Mesodermal cell (in vitro differentiated cells): ENCODE data around the gene SEMA5A.
A peak's percentile ranks its signal among the peaks of the same experiment; 100 is the strongest.

Experiments
- H3K27ac ChIP-seq: 2 replicates; pipeline ENCODE4 v1.7.0; 2013; ENCODE audit warnings: mild to moderate bottlenecking, low read depth, low read length, moderate library complexity; ENCODE audit not compliant: severe bottlenecking
- H3K36me3 ChIP-seq: 2 replicates; pipeline ENCODE4 v1.7.1; 2013; ENCODE audit warnings: mild to moderate bottlenecking, low read length, moderate library complexity; ENCODE audit not compliant: control insufficient read depth, insufficient read depth
- H3K4me1 ChIP-seq: one replicate; pipeline ENCODE4 v1.7.1; 2013; ENCODE audit warnings: mild to moderate bottlenecking, low read length; ENCODE audit not compliant: insufficient read depth, control insufficient read depth, poor library complexity, severe bottlenecking
- H3K4me3 ChIP-seq: 2 replicates; pipeline ENCODE4 v1.7.0; 2013; ENCODE audit warnings: low read length, control low read depth, mild to moderate bottlenecking; ENCODE audit not compliant: insufficient read depth, poor library complexity, severe bottlenecking; ENCODE audit errors: extremely low read depth
- H3K9me3 ChIP-seq: 2 replicates; pipeline ENCODE4 v1.7.1; 2013; ENCODE audit warnings: mild to moderate bottlenecking, low read length, moderate library complexity; ENCODE audit not compliant: control insufficient read depth
- WGBS, 2 experiments: methylation state at CpG; one replicate each; pipeline ENCODE4 v1.1.5; 2013; ENCODE audit warnings: missing lambda C conversion rate in 2 of 2; ENCODE audit not compliant: insufficient coverage in 2 of 2; 5-methylcytosine and 5-hydroxymethylcytosine counted together

The SEMA5A gene

DNA sequence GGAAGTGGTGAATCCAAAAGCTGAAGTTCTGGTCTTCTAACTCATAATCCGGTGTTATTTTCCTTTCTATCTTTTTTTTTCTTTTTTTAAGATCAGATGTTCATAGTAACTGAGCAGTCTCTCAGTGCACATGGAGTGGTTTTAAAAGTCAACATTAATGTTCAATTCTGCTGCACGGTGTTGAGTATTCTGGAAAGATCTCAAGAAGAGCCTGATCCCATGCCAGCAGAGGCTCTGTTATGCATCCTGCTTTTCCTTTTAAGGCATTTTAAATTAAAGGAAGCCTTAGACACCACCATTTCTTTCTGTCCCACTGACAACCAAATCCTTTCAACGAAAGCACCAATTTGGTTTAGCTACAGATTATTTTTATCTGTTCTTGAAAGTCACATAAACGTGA is 33.4 kb downstream of the SEMA5A start:
- Histone ChIP-seq H3K27ac (no peak overlapping the region), H3K9me3 (no peaks in the 10 kb centered on the region), H3K4me3 (no peak overlapping the region), H3K36me3 (peaks cover 5% of the 10 kb centered on the region), H3K4me1 (peaks cover 4% of the 10 kb centered on the region)
- WGBS, 2 experiments: 83 to 97% methylated on average over 2 to 3 of the region's 4 CpGs

DNA sequence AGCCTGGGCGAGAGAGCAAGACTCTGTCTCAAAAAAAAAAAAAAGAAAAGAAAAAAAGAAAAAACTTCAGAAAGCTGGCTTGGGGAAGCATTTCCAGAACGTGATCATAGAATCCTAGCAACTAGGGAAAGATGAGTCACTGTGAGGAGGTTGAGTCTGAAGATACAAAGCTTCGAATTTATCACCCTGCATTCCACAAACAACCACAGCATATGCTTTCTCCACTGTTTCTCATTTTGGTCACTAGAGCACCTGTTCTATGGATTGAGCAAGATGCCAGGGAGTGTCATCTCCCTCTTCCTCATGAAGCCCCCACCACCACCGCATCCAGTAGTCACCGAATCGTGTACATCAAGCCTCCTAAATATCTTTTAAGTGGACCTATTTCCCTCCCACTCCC is 37.9 kb downstream of the SEMA5A start:
- H3K27ac ChIP-seq: peak overlapping the region; percentile 63
- H3K4me1 ChIP-seq: peaks cover 10% of the 10 kb centered on the region
- no peaks in the 10 kb centered on the region for H3K9me3 ChIP-seq
- 92 to 100% methylated on average over 3 to 5 of the region's 6 CpGs for WGBS, 2 experiments
- H3K36me3 ChIP-seq: peaks cover 18% of the 10 kb centered on the region
- no peak overlapping the region for H3K4me3 ChIP-seq

DNA sequence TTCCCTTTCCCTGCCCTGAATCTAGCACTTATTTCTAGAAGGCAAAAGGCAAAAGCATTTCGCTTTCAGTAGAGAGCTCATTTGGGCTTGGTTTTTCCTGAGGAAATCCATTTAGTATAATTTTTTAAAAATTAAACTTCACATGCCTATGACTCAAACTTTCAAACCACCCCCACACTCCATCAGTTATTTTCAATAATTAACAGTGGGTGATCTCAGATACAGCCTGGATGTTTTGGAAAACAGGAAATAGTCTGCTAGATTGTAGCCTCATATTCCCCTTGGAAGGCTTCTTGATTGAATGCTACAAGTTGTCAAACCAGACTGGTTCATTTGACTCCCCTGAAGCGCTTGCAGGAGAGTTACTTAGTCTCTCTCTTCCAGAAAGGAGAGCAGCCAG is 40.6 kb downstream of the SEMA5A start:
- Histone ChIP-seq H3K9me3 (no peaks in the 10 kb centered on the region), H3K4me3 (no peak overlapping the region), H3K4me1 (peaks cover 24% of the 10 kb centered on the region), H3K36me3 (peaks cover 18% of the 10 kb centered on the region), H3K27ac (peak overlapping the region; percentile 38)
- 80 to 100% methylated on average over 1 of the region's 2 CpGs for WGBS, 2 experiments

DNA sequence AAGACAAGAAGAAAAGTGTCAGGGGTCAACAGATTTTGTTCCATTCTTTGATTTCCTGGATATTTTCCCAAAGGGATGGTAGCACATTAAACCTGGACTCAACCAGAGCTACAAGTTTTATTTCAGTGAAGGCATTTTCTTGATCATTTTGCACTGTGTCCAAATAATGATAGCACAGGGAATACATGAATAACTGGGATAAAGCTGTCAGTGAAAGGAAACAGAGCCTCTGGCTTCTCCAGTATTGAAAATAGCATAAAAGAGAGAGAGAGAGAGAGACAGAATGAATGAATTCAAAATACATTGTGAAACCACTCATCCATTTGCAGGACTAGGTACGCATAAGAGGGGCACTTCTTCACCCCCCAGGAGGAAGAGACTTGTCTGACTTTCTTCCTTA is 43.0 kb downstream of the SEMA5A start:
- no CpG with 5 or more reads among the region's 1 CpG for WGBS, 2 experiments
- no peaks in the 10 kb centered on the region for H3K9me3 ChIP-seq
- H3K4me3 ChIP-seq: no peak overlapping the region
- peaks cover 27% of the 10 kb centered on the region for H3K36me3 ChIP-seq
- peak overlapping the region; percentile 30 for H3K27ac ChIP-seq
- H3K4me1 ChIP-seq: peaks cover 20% of the 10 kb centered on the region

DNA sequence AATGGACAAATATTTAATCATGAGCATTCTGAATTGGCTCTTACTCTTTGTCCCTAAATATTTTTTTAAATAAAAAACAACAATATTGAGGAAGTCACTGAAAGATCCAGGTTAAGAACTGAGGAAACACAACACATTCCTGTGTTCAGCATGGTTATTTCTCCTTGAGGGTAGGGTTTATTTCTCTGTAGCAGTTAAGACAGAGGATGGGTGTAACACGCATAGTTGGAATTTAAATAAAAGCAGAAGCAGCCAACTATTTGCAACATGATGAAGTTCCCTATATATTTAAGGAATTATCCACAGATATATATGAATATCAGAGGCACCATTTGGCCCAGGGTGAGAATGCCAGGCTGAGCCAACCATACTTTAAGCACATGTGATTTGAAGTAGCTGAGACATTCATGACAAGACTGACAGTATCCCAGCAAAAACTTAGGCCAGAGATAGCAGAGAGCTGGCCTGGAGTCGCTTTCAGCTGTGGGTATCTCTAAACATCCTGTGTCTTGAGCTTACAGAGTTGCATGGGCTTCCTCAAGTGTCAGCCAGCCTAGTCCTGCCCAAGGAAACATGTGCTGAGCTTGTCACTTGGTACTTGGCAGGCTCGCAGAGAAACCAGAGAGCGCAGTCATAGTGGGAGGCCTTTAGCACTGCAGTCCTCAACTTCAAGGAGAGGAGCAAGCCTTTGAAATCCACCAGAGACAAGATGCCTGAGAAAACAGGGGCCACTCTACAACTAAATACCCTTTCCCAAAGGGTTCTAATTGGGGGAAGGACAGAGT is 43.6 kb downstream of the SEMA5A start:
- H3K4me1 ChIP-seq: peaks cover 20% of the 10 kb centered on the region
- H3K4me3 ChIP-seq: no peak overlapping the region
- H3K27ac ChIP-seq: peak overlapping the region; percentile 30
- H3K9me3 ChIP-seq: no peaks in the 10 kb centered on the region
- peaks cover 24% of the 10 kb centered on the region for H3K36me3 ChIP-seq
- WGBS, 2 experiments: 73 to 83% methylated on average over 1 to 3 of the region's 4 CpGs

DNA sequence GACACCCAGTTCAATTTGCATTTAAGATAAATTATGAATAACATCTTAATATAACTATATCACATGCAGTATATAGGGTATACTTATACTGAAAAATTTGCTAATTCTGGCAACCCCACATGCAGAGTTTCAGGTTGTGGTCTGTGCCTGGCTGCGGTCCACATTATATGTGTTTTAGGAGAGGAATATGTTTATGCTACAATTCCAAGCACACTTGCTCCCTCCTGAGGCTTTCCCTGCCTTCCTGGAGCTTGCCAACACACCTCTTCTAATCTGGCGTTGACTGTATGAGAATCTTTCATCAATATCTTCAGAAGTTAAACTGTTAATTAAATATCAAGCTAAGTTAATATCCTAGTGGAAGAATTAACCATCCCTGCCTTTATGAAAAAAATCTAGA is 45.2 kb downstream of the SEMA5A start:
- Histone ChIP-seq H3K4me3 (no peak overlapping the region), H3K27ac (no peak overlapping the region), H3K9me3 (no peaks in the 10 kb centered on the region), H3K4me1 (peaks cover 20% of the 10 kb centered on the region), H3K36me3 (peaks cover 13% of the 10 kb centered on the region)
- WGBS, 2 experiments: no CpG with 5 or more reads among the region's 2 CpGs

DNA sequence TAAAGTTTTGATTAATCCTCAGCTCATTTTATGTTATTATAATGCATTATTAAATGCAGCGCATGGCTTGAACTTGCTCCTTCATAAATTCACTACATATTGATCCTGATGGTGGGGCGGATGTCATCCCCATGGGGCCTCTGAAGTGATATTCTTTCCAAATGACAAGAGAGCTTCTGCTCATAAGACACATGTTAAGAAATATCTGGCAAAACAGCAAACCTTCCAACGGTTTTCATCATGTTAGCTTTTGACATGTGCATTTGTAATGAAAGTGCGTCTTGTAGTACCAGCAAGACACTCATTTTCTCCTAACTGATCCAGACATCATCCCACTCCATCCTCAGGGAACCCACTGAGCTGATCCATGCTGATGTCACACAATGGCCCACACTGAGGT is 45.7 kb downstream of the SEMA5A start:
- Histone ChIP-seq H3K9me3 (no peaks in the 10 kb centered on the region), H3K4me3 (no peak overlapping the region), H3K36me3 (peaks cover 13% of the 10 kb centered on the region), H3K27ac (no peak overlapping the region), H3K4me1 (peaks cover 20% of the 10 kb centered on the region)
- 100% methylated on average over 1 of the region's 4 CpGs; no CpG with 5 or more reads in 1 of the 2 experiments for WGBS, 2 experiments

DNA sequence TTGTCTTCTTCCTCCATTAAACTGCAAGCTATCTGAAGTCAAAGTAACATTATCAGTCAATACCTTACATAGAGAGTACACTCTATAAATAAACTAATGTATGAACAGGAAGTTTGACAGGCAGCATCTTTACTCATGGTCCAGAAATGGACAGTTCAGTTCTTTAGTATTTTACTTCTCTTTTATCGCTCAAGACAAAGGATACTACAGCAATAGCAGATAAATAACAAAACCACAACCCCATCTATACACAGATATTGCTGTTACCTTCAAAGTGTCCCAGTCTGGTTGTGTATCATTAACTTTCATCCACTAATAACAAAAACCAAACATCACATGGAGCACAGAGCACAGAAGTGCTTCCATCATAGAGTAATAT is 46.4 kb downstream of the SEMA5A start:
- Histone ChIP-seq H3K4me1 (peaks cover 20% of the 10 kb centered on the region), H3K4me3 (no peak overlapping the region), H3K27ac (no peak overlapping the region), H3K36me3 (peaks cover 12% of the 10 kb centered on the region), H3K9me3 (no peaks in the 10 kb centered on the region)
- WGBS, 2 experiments: 80 to 100% methylated on average over 1 of the region's 1 CpG

DNA sequence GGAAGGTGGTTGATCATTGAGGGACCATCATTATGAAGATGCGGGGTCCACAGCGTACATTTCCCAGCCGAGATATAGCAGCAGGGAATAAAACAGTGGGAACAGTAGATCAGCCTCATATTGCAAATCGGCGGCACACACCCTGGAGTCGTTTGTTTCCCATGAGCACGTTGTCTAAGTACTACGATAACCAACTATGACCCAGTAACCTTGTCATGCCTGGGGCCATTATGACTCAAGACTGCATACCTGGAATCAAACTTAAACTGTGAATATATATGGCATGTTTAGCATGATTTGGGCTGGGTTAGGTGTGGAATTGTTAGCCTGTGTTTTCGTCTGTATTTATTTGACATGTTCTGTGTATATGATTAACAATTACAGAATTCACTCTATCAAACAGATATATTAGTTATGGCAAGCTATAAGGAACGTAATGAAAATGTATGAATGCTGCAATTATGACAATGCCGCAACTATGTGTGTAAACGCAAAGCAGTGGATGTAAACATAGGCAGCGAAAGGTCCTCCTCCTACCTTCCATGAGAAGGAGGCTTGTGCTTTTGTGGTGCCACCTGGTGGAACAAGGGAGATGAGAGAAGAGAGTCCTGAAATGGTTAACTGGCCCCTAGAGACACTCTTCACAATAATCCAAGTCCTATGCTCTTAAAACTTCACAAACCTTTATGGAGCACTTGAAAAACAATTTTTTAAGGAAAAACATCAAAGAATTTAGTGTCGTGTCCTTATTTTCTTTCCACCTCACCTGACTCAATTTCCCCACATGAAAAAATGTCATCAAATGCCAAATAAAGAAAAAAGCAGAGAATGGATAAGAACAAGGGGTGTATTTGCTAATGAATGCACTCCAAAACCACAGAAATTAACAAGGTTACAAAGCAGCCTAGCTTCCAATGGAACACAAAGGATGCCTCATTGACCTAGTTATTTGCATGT is 47.1 kb downstream of the SEMA5A start:
- 91 to 94% methylated on average over 8 of the region's 14 CpGs for WGBS, 2 experiments
- Histone ChIP-seq H3K4me1 (peaks cover 20% of the 10 kb centered on the region), H3K36me3 (peaks cover 9% of the 10 kb centered on the region), H3K9me3 (no peaks in the 10 kb centered on the region), H3K4me3 (no peak overlapping the region), H3K27ac (no peak overlapping the region)

DNA sequence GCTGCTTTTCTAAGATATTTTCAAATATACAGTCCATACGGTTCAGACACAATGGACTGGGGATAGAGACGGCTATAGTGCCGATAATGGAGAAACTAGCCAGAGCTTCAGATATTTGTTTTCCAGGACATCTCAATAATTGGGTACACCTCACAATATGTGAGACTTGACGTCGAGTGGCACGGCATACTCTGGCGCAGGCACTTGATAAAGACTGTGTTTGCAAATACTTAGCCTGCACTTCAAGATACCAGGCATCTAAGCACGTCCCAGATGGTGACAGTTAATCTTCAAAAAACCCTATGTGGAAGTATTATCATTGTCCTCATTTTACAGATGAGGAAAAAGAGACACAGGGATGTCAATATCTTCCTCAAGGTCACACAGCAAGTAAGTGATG is 48.5 kb downstream of the SEMA5A start:
- 95 to 100% methylated on average over 3 to 4 of the region's 8 CpGs for WGBS, 2 experiments
- peaks cover 9% of the 10 kb centered on the region for H3K36me3 ChIP-seq
- no peak overlapping the region for H3K4me3 ChIP-seq
- H3K27ac ChIP-seq: no peak overlapping the region
- H3K9me3 ChIP-seq: no peaks in the 10 kb centered on the region
- H3K4me1 ChIP-seq: peaks cover 11% of the 10 kb centered on the region
